KOPT-K1 (cell line): Measurements from ENCODE around the gene ARIH1.
"Not testable (repeated sequence)": the region's sequence is repeated elsewhere in the genome, so short reads cannot be mapped to it uniquely, and the experiment has no call there.

Source experiments
- H3K27ac ChIP-seq: fragments of 200-600 bp; sonication (generic); 2 replicates; pipeline ENCODE4 v1.5.1; 2016; ENCODE audit warnings: antibody characterized with exemption, mild to moderate bottlenecking, low read depth, low read length; ENCODE audit not compliant: poor library complexity, severe bottlenecking
- H3K36me3 ChIP-seq: fragments of 200-600 bp; sonication (generic); 2 replicates; pipeline ENCODE4 v1.5.1; 2017; ENCODE audit warnings: antibody characterized with exemption, mild to moderate bottlenecking, low read length, moderate library complexity; ENCODE audit not compliant: insufficient read depth
- H3K9me3 ChIP-seq: fragments of 200-600 bp; sonication (generic); 2 replicates; pipeline ENCODE4 v1.5.1; 2017; ENCODE audit warnings: antibody characterized with exemption, low read length, mild to moderate bottlenecking; ENCODE audit not compliant: insufficient read depth, poor library complexity, severe bottlenecking

The ARIH1 gene, protein sequence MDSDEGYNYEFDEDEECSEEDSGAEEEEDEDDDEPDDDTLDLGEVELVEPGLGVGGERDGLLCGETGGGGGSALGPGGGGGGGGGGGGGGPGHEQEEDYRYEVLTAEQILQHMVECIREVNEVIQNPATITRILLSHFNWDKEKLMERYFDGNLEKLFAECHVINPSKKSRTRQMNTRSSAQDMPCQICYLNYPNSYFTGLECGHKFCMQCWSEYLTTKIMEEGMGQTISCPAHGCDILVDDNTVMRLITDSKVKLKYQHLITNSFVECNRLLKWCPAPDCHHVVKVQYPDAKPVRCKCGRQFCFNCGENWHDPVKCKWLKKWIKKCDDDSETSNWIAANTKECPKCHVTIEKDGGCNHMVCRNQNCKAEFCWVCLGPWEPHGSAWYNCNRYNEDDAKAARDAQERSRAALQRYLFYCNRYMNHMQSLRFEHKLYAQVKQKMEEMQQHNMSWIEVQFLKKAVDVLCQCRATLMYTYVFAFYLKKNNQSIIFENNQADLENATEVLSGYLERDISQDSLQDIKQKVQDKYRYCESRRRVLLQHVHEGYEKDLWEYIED

DNA sequence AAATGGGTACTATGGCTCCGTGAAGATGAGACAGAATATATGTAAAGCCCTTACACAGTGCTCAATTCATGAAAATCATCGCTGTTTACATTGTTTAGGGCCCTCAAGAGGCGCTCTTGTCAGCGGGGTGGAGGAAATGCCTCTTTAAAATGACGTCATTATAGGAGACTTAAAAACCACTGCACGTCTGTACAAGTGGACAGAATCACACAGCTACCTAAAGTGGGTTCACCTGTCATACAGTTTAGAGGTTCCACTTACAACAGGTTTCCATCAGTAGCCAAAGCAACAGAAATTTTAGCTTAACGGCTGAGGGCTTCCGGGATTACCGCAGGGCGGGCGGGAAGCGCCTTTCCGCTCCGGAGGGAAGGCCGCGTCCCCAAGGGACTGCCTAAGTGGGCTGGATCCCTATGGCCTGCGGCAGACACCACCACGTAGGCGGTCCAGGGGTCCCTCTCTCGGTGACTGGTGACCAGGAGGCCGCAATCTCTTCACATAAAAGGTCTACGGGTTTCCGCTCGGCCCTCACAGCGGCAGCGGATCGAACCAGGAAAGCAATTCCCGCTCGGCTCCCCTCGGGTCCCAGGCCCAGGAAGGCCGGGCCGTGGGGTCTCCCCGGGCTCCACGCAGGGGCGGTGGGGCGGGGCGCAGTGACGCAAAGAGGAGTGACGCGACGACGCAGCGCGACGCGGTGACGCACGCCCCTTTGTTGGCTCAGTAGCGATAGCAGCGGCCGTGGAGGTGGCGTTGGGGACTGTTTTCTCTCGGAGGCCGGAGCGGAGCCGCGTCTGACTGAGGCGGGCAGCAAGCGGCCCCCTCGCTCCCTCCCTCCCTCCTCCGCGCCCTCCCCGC, at the start of gene ARIH1:
Gene ARIH1, plus strand, starts transcription at position 717 of the 852 bp plus-strand sequence. CDS start 310 bp downstream, outside the sequence.
- peaks cover 27% of the 10 kb centered on the region for H3K36me3 ChIP-seq
- H3K27ac ChIP-seq, result peak within 1 kb of the TSS; percentile 85
- no peaks in the 10 kb centered on the region for H3K9me3 ChIP-seq

DNA sequence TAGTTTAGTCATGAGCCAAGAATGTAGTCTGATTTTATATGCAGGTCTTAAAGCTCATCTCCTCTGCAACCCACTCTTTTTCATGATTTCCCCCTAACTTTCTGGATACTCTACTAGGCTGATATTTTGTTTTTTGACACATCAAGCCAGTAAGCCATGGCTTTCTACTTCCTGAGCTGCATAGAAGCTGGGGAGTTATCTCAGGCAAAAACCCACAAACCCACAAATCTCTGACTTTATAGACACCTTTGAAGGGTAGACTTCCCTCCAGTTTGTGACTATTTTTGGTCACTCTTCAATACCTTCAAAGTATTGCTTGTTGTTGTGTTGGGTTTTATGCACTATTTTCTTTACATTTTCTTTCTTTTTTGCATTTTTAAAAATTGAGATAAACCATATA, 47.4 kb upstream of the ARIH1 start:
- H3K27ac ChIP-seq, result no peak overlapping the region
- H3K36me3 ChIP-seq, result no peaks in the 10 kb centered on the region
- peaks cover 17% of the 10 kb centered on the region for H3K9me3 ChIP-seq

DNA sequence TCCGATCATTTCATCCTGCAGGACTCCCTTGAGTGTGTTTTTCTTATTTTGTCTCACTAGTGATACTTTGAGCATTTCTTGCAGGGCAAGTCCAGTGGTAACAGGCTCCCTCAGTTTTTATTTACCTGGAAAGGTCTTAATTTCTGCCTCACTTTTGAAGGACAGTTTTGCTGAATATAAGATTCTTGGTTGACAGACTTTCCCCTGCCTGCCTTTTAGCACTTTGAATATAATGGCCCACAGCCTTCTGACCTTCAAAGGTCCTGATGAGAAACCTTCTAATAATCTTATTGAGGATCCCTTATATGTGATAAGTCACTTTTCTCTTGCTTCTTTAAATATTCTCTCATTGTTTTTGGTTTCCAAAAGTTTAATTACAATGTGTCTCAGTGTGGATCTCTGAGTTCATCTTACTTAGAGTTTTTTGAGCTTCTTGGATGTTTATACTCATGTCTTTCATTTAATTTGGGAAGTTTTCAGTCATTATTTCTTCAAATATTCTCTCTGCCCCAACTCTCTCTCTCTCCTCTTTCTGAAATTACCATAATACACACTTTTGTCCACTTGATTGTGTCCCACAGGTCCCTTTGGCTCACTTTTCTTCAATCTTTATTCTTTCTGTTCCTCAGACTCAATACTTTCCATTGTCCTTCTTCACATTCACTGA, 36.3 kb upstream of the ARIH1 start:
- H3K9me3 ChIP-seq, result peaks cover 18% of the 10 kb centered on the region
- no peaks in the 10 kb centered on the region for H3K36me3 ChIP-seq
- H3K27ac ChIP-seq, result no peak overlapping the region

DNA sequence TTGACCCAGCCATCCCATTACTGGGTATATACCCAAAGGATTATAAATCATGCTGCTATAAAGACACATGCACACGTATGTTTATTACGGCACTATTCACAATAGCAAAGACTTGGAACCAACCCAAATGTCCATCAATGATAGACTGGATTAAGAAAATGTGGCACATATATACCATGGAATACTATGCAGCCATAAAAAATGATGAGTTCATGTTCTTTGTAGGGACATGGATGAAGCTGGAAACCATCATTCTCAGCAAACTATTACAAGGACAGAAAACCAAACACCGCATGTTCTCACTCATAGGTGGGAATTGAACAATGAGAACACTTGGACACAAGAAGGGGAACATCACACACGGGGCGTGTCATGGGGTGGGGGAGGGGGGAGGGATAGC, 31.3 kb upstream of the ARIH1 start:
- not testable (repeated sequence) for H3K36me3 ChIP-seq, H3K27ac ChIP-seq, H3K9me3 ChIP-seq

DNA sequence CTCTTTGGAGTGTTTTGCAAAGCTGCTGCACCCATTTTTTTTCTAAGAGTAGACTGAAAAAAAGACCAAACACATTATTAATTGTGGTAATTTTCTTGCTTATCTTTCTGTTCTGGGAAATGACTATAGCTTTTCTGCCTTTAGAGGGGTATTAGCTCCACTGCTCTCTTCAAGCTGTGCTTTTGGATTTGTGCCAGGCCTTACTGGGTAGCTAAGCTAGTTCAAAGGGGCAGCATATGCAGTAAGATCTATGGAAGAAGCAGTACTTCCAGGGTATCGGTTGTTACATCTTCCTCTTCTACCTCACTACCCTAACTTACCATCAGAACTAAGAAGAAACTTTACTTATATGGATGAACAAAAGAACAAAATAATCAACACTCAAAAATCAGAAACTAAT, 28.7 kb upstream of the ARIH1 start:
- H3K27ac ChIP-seq, result no peak overlapping the region
- H3K9me3 ChIP-seq, result no peaks in the 10 kb centered on the region
- no peaks in the 10 kb centered on the region for H3K36me3 ChIP-seq

DNA sequence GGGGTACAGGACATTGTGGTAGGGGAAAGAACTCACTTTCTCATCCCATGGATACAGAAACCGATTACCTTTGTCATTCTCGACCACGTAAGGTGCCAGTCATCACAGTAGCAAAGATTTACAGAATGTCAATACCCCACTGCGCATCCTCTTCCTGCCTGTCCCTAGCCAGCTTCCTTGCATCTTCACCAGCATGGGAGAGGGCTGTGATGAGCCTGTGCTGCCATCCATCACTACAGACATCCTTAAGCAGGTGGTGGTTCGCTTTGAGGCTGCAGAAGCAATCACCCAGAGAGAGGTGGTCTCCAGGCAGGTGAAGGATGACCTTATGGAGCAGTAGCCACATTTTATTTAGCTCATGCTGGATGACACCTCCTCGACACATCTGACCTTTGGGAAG, 23.3 kb upstream of the ARIH1 start:
- H3K36me3 ChIP-seq, result no peaks in the 10 kb centered on the region
- H3K9me3 ChIP-seq, result no peaks in the 10 kb centered on the region
- no peak overlapping the region for H3K27ac ChIP-seq

DNA sequence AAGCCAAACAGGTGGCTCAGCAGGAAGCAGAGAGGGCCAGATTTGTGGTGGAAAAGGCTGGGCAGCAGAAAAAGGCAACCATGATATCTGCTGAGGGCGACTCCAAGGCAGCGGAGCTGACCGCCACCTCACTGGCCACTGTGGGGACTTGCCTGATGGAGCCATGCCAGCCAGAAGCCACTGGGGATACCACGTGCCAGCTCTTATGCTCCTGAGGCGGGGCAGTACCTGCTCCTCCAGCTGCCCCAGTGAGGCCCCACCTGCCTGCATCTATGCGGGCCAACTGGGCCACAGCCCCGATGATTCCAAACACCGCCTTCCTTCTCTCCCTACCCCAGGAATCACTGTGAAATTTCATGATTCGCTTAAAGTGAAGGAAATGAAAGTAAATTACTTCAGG, 22.9 kb upstream of the ARIH1 start:
- no peaks in the 10 kb centered on the region for H3K36me3 ChIP-seq
- no peak overlapping the region for H3K27ac ChIP-seq
- H3K9me3 ChIP-seq, result no peaks in the 10 kb centered on the region

DNA sequence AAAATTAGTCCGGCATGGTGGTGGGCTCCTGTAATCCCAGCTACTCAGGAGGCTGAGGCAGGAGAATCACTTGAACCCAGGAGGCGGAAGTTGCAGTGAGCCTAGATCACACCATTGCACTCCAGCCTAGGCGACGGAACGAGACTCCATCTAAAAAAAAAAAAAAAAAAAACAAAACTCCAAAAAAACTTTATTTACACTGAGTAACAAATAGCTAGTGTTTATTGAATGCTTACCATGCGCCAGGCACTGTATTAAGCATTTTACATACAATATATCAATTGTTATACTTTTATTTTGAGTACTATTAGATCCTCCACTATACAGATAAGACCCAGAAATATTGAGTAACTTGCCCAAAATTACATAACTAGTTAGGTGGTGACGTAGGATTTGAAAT, 17.4 kb upstream of the ARIH1 start:
- Histone ChIP-seq H3K36me3 (no peaks in the 10 kb centered on the region), H3K27ac (no peak overlapping the region)

DNA sequence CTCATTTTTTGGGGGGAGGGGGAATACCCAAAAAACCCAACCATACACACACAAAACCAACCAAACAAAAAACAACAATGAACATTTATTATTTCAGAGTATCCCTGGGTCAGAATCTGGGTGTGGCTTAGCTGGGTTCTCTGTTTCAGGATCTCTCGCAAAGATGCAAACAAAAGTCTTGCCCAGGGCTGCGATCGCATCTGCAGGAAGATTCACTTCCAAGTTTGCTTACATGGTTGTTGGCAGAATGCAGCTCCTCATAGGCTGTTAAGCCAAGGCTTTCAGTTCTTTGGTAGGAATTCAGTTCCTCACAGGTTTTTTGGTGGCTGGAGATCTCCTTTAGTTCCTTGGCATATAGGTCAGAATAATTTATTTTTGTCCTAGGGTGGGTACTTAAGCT, 13.7 kb upstream of the ARIH1 start:
- no peaks in the 10 kb centered on the region for H3K9me3 ChIP-seq
- no peak overlapping the region for H3K27ac ChIP-seq

More for the DNA sequence above, 17.4 kb upstream of the ARIH1 start:
- no peaks in the 10 kb centered on the region for H3K9me3 ChIP-seq

DNA sequence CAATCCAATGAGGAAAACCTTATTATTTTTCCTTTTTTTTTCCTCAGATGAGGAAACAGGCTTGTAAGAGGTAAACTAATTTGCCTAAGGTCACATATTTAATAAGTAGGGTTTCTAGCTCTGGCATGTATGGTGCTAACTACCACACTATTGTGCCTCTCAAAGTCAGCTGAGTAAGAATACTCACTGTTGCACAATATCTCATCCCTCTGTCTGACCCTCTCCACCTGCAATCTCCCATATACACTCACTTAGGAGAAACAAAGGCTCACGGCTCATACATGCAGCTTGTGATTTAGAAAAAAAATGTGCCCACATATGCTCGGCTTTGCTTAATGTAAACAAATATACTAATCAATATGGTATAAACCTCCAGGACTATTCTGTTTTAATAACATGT, 10.4 kb upstream of the ARIH1 start:
- H3K9me3 ChIP-seq, result no peaks in the 10 kb centered on the region
- H3K36me3 ChIP-seq, result no peaks in the 10 kb centered on the region
- no peak overlapping the region for H3K27ac ChIP-seq

More for the DNA sequence above, 13.7 kb upstream of the ARIH1 start:
- no peaks in the 10 kb centered on the region for H3K36me3 ChIP-seq

DNA sequence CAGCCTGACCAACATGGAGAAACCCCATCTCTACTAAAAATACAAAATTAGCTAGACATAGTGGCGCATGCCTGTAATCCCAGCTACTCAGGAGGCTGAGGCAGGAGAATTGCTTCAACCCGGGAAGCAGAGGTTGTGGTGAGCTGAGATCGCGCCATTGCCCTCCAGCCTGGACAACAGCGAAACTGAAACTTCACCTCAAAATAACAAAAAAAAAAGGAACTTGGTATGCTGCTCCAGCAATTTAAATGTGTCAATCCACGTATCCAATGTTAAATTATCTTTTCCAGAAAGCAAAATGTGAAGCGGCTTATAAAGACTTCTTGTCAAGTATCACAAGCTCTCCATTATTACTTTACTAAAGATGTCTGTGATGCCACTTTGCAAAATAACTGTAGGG, 9.9 kb upstream of the ARIH1 start:
- H3K9me3 ChIP-seq, result no peaks in the 10 kb centered on the region
- no peaks in the 10 kb centered on the region for H3K36me3 ChIP-seq
- H3K27ac ChIP-seq, result no peak overlapping the region

DNA sequence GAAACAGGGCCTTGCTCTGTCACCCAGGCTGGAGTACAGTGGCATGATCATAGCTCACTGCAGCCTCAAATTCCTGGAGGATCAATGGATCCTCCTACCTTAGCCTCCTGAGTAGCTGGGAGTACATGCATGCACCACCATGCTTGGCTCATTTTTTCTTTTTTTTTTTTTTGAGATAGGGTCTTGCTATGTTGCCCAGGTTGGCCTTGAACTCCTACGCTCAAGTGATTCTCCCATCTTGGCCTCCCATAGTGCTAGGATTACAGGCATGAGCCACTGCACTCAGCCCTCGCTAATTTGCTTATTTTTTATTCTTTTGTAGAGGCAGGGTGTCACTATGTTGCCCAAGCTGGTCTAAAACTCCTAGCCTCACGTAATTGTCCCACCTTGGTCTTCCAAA, 6.0 kb upstream of the ARIH1 start:
- Histone ChIP-seq H3K27ac (no peak overlapping the region), H3K9me3 (no peaks in the 10 kb centered on the region), H3K36me3 (no peaks in the 10 kb centered on the region)

DNA sequence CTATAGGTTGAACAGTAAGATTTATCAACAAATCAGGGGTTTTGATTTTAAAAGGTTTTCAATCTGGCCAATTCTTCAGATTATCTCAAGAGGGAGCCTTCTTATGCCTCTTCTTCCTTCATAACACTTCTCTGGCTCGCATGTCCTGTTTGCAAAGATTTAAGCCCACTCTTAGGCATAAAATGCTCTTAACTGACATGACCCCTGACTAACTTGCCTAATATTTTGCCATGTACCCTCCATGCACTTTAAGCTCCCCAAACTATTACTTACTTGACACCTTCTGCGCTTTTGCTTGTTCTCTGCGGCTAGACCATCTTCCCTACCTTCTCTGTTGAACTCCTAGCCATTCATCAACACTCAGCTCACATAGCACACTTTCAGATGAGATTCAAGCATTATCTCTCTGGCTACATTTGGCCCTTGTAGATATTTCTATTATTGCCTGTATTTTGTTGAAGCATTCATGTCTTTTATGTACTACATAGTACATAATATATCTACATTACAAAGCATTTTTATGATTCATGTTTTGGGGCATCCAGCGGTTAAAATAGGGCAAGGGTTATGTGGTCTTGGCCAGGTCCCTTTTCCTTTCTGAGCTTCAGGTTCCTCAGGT, 1.0 kb upstream of the ARIH1 start:
- Histone ChIP-seq H3K36me3 (peaks cover 20% of the 10 kb centered on the region), H3K9me3 (no peaks in the 10 kb centered on the region), H3K27ac (peak overlapping the region; percentile 85)

DNA sequence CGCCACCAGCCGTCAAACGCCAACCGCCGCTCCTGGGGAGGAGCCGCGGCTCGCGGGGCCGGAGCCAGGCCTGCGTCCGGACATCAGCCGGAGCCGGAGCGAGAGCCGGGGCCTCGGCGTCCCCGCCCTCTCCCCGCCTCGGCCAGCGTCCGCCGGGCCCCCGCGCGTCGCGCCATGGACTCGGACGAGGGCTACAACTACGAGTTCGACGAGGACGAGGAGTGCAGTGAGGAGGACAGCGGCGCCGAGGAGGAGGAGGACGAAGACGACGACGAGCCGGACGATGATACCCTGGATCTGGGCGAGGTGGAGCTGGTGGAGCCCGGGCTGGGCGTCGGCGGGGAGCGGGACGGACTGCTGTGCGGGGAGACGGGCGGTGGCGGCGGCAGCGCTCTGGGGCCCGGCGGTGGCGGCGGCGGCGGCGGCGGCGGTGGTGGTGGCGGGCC, 359 bp downstream of the ARIH1 start:
- H3K9me3 ChIP-seq, result no peaks in the 10 kb centered on the region
- H3K36me3 ChIP-seq, result peaks cover 34% of the 10 kb centered on the region
- peak overlapping the region; percentile 85 for H3K27ac ChIP-seq
